ENCODE data around the gene ATXN1.

GRCh38 chr6:16694781-16695578 lies 66.3 kb downstream of the ATXN1 start:
- TF ChIP-seq CTCF (conservative IDR thresholded peaks at IDR 0.05; ENCODE audit: low read length): no peak
- no peak for TF ChIP-seq EZH2phosphoT487 (IDR thresholded peaks at IDR 0.05; ENCODE audit: borderline replicate concordance)

Measured in Loucy (cell line).